ENCODE results near the gene VAV3.

VAV3 gene

DNA sequence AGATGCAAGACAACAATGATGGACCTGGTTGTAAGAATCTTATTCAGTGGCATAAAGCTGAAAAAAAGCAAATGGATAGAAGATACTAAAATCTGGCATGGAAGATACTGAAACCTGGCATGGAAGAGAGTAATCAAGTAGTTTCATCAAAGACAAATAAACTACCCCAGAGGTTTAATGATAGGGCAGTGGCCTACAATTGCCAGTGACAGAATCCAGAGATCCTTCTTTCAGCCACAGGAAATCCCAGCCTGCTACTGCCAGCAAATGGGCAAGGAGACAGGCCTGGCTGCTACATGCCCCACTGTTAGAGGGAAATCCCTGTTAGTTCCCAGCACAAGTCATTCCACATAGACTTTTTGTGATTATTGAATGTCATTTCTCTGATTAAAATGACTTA lies 409.4 kb downstream of the VAV3 start:
- DNase-seq (ENCODE audit: low spot score), result no peak
- in situ Hi-C loops (cut with MboI; ENCODE audit: low sequenced_read_pairs, unreplicated experiment), result no loop called here
- TF ChIP-seq CTCF (IDR thresholded peaks at IDR 0.05; ENCODE audit: borderline replicate concordance, control extremely low read depth, extremely low read depth, insufficient read depth, missing control alignments), result no peak

- TF ChIP-seq CTCF (IDR thresholded peaks at IDR 0.05; ENCODE audit: borderline replicate concordance, control extremely low read depth, extremely low read depth, insufficient read depth, missing control alignments), result no peak
- in situ Hi-C loops (cut with MboI; ENCODE audit: low sequenced_read_pairs, unreplicated experiment), result no loop called here
Measured at GRCh38 chr1:107552781-107553180, 412.2 kb downstream of the VAV3 start.

DNA sequence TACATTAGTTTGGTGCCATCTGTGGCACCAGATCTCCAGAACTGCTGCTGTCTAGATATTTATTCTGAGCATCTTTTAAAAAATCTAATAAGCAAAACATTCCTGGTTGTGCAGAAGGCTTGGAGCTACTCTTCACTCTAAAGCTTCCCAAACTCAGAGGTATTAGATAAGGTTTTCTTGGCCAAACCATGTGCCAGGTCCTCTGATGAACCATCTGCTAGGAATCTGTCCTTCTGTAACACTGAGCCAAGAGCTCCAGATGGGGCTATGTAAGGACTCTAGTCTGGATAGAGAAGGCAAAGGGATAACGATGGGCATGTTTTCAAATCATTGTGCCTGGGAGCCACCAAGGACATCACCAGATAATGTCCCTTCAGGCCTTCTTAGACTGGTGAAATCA lies 413.5 kb downstream of the VAV3 start:
- no peak for DNase-seq (ENCODE audit: low spot score)
- in situ Hi-C loops (cut with MboI; ENCODE audit: low sequenced_read_pairs, unreplicated experiment), result no loop called here
- TF ChIP-seq CTCF (IDR thresholded peaks at IDR 0.05; ENCODE audit: borderline replicate concordance, control extremely low read depth, extremely low read depth, insufficient read depth, missing control alignments), result no peak

More at GRCh38 chr1:107552781-107553180, 412.2 kb downstream of the VAV3 start:
- DNase-seq (ENCODE audit: low spot score), result no peak

GRCh38 chr1:107550358-107550757 lies 414.6 kb downstream of the VAV3 start:
- no peak for DNase-seq (ENCODE audit: low spot score)
- in situ Hi-C loops (cut with MboI; ENCODE audit: low sequenced_read_pairs, unreplicated experiment), result no loop called here

DNA sequence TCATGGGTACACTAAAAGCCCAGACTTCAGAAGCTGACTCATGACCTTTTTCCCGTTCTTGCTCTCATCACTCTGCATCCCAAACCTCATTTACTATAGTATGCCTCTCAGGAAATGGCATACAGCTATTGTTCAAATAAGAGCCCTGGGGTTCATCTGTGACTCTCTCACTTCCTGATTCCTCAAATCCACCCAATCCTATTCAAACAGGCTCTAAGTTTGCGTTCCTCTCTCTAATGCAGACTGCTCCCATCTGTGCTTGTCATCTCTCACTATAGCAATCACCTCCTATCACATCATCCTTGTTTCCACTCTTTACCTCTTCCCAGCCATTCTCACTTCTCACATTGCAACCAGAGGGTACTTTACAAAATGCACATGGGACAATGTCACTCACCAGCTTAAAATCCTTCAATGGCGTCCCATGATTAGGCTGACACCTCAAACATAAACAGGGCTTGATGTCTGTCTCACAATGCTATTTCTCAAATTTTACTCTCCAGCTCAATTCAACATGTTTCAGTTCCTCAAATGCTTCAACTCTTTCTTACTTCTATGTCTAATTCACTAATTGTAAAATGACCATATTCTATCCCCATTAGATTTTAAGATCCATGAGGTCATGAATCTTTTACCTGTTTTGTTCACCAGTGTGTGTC lies 415.7 kb downstream of the VAV3 start:
- no peak for DNase-seq (ENCODE audit: low spot score)
- TF ChIP-seq CTCF (IDR thresholded peaks at IDR 0.05; ENCODE audit: borderline replicate concordance, control extremely low read depth, extremely low read depth, insufficient read depth, missing control alignments), result no peak
- in situ Hi-C loops (cut with MboI; ENCODE audit: low sequenced_read_pairs, unreplicated experiment), result loop anchor here (25.0 kb wide), 2 partner anchors 188 to 362 kb away; no protein-coding TSS in a partner anchor

More at GRCh38 chr1:107550358-107550757, 414.6 kb downstream of the VAV3 start:
- TF ChIP-seq CTCF (IDR thresholded peaks at IDR 0.05; ENCODE audit: borderline replicate concordance, control extremely low read depth, extremely low read depth, insufficient read depth, missing control alignments), result no peak

DNA sequence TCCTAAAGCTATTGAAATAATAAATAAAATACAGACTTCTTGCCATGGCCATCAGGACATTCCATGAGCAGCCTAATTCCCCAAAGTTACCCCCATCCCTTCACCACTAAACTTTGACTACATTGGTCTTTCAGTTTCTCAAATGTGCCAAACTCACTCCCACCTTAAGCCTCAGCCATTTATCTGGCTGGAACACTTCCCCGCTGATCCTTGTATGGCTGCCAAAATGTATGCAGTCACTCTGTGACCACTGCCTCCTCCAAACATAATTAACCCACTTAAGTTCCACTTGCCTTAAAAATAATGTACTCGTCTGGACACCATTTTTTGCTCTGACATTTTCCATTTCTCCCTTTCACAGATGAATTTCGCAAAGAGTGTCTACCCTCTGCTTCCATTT lies 416.7 kb downstream of the VAV3 start:
- TF ChIP-seq CTCF (IDR thresholded peaks at IDR 0.05; ENCODE audit: borderline replicate concordance, control extremely low read depth, extremely low read depth, insufficient read depth, missing control alignments), result no peak
- in situ Hi-C loops (cut with MboI; ENCODE audit: low sequenced_read_pairs, unreplicated experiment), result loop anchor here (25.0 kb wide), 2 partner anchors 189 to 361 kb away; no protein-coding TSS in a partner anchor
- no peak for DNase-seq (ENCODE audit: low spot score)

All from GM13976 (cell line).